HepG2 (cell line): Measurements from ENCODE around the gene ACSF3. TPM values are rescaled to one million over a fixed set of nuclear protein-coding genes. Genes with fewer than 3 reads are reported as not detected.

Source experiments
- AKAP8 ChIP-seq: sonication (generic); formaldehyde crosslinking; IDR thresholded peaks from 2 replicates; pipeline ENCODE4 v1.5.1; 2020; ENCODE audit warnings: mild to moderate bottlenecking, missing genetic modification reagents
- CREBL2 ChIP-seq: sonication (generic); formaldehyde crosslinking; IDR thresholded peaks from 2 replicates; pipeline ENCODE4 v1.8.1; 2023; ENCODE audit warnings: missing genetic modification reagents, mild to moderate bottlenecking, borderline replicate concordance
- DNMT3B ChIP-seq: conservative IDR thresholded peaks from 2 replicates; pipeline ENCODE4 v1.6.1; 2016; ENCODE audit warnings: missing biosample characterization, control low read depth
- DRAP1 ChIP-seq: IDR thresholded peaks from 2 replicates; pipeline ENCODE4 v1.6.1; 2016; ENCODE audit warnings: missing genetic modification reagents, missing compliant biosample characterization
- GTF2F1 ChIP-seq: fragments of 150-350 bp; IDR thresholded peaks from 2 replicates; pipeline ENCODE4 v1.6.1; 2014; ENCODE audit warnings: low read length
- ISX ChIP-seq: sonication (generic); formaldehyde crosslinking; conservative IDR thresholded peaks from 2 replicates; pipeline ENCODE4 v1.5.0; 2020; ENCODE audit warnings: missing genetic modification reagents
- KDM1A ChIP-seq: IDR thresholded peaks from 2 replicates; pipeline ENCODE4 v1.6.1; 2016; ENCODE audit warnings: missing compliant biosample characterization
- NFAT5 ChIP-seq: sonication (generic); formaldehyde crosslinking; IDR thresholded peaks from 2 replicates; pipeline ENCODE4 v1.4.0; 2020; ENCODE audit warnings: missing genetic modification reagents
- NR2F1 ChIP-seq, 2 experiments: fragments of 450-650 bp in 1 of 2; formaldehyde crosslinking in 1 of 2; IDR thresholded peaks; 2 replicates each; pipeline versions ENCODE4 v1.5.0 to v1.6.1; 2016 to 2020; ENCODE audit warnings: mild to moderate bottlenecking in 1 of 2, missing compliant biosample characterization in 1 of 2, missing genetic modification reagents in 1 of 2, moderate library complexity in 1 of 2
- POLR2G ChIP-seq: fragments of 200-400 bp; formaldehyde crosslinking; IDR thresholded peaks from 2 replicates; pipeline ENCODE4 v1.6.1; 2018; ENCODE audit warnings: mild to moderate bottlenecking, low read depth, low read length, moderate library complexity
- SIX1 ChIP-seq: sonication (generic); formaldehyde crosslinking; IDR thresholded peaks from 2 replicates; pipeline ENCODE4 v1.4.0; 2020; ENCODE audit warnings: missing genetic modification reagents, borderline replicate concordance
- SKI ChIP-seq: fragments of 450-650 bp; IDR thresholded peaks from one replicate; pipeline ENCODE4 v1.6.1; 2018; ENCODE audit warnings: mild to moderate bottlenecking; ENCODE audit not compliant: partially characterized antibody
- THAP7 ChIP-seq: sonication (generic); formaldehyde crosslinking; IDR thresholded peaks from 2 replicates; pipeline ENCODE4 v1.8.1; 2023; ENCODE audit warnings: mild to moderate bottlenecking, missing genetic modification reagents
- ZKSCAN5 ChIP-seq: sonication (generic); formaldehyde crosslinking; IDR thresholded peaks from 2 replicates; pipeline ENCODE4 v1.5.1; 2020; ENCODE audit warnings: mild to moderate bottlenecking, missing genetic modification reagents
- ZNF101 ChIP-seq: sonication (generic); formaldehyde crosslinking; IDR thresholded peaks from 2 replicates; pipeline ENCODE4 v1.4.0; 2020; ENCODE audit warnings: mild to moderate bottlenecking, low read depth, missing genetic modification reagents, borderline replicate concordance
- ZNF256 ChIP-seq: sonication (generic); formaldehyde crosslinking; conservative IDR thresholded peaks from 2 replicates; pipeline ENCODE4 v1.4.0; 2020; ENCODE audit warnings: missing genetic modification reagents
- ZNF317 ChIP-seq: sonication (generic); formaldehyde crosslinking; IDR thresholded peaks from 2 replicates; pipeline ENCODE4 v1.5.0; 2020; ENCODE audit warnings: mild to moderate bottlenecking, missing genetic modification reagents
- ZNF432 ChIP-seq: sonication (generic); formaldehyde crosslinking; IDR thresholded peaks from 2 replicates; pipeline ENCODE4 v1.5.0; 2020; ENCODE audit warnings: missing genetic modification reagents, mild to moderate bottlenecking, borderline replicate concordance
- ZNF552 ChIP-seq: sonication (generic); formaldehyde crosslinking; IDR thresholded peaks from 2 replicates; pipeline ENCODE4 v1.9.0; 2022; ENCODE audit warnings: missing genetic modification reagents, mild to moderate bottlenecking, borderline replicate concordance
- ZNF607 ChIP-seq: sonication (generic); formaldehyde crosslinking; IDR thresholded peaks from 2 replicates; pipeline ENCODE4 v1.5.1; 2020; ENCODE audit warnings: missing genetic modification reagents, mild to moderate bottlenecking, borderline replicate concordance
- ZNF674 ChIP-seq: sonication (generic); formaldehyde crosslinking; IDR thresholded peaks from 2 replicates; pipeline ENCODE4 v1.5.0; 2020; ENCODE audit warnings: low read depth, mild to moderate bottlenecking, missing genetic modification reagents
- ZNF710 ChIP-seq: sonication (generic); formaldehyde crosslinking; IDR thresholded peaks from 2 replicates; pipeline ENCODE4 v1.5.0; 2020; ENCODE audit warnings: mild to moderate bottlenecking, missing genetic modification reagents, borderline replicate concordance
- ZNF773 ChIP-seq: sonication (generic); formaldehyde crosslinking; IDR thresholded peaks from 2 replicates; pipeline ENCODE4 v1.4.0; 2020; ENCODE audit warnings: missing genetic modification reagents, borderline replicate concordance
- polyA plus RNA-seq, 8 experiments: library from polyadenylated mRNA; depleted of rRNA in 3 of 8; stranded (reverse) in 7 of 8; unstranded in 1 of 8; fragments of >200 nt; fragmentation: Illumina TruSeq in 4 of 8; extraction: Trizol in 4 of 8; gene quantifications; 2 replicates each; pipeline versions ENCODE4 v1.2.1 to v1.2.3, GENCODE V29; 2011 to 2016; ENCODE audit warnings: low read depth in 4 of 8, missing spikeins in 1 of 8, mixed read lengths in 1 of 8; ENCODE audit not compliant: insufficient read depth in 1 of 8
- total RNA-seq, 5 experiments: library from RNA; depleted of rRNA; stranded (reverse); fragments of >200 nt; fragmentation: Illumina TruSeq; extraction: Trizol; gene quantifications; 2 replicates each; pipeline ENCODE4 v1.2.3, GENCODE V29; 2016; ENCODE audit warnings: low read depth in 1 of 5

ACSF3 gene
- total and polyA plus RNA-seq, 2 of the 13 experiments (the other 11 are each of a cell fraction or from before 2014, with no cell fraction given) = 14.9 to 30.6 TPM

GRCh38 chr16:89183463-89183862 lies 89.8 kb downstream of the ACSF3 start (continued):
- TF ChIP-seq KDM1A (CRISPR knock-in tag) = no peak
- TF ChIP-seq DRAP1 (CRISPR knock-in tag) = no peak
- no peak for TF ChIP-seq NR2F1 (CRISPR knock-in tag; IDR thresholded peaks at IDR 0.05)
- no peak for TF ChIP-seq ZNF607 (CRISPR knock-in tag)
- no peak for TF ChIP-seq SKI
- TF ChIP-seq THAP7 (CRISPR knock-in tag) = no peak
- no peak for TF ChIP-seq AKAP8 (CRISPR knock-in tag)
- no peak for TF ChIP-seq ZNF674 (CRISPR knock-in tag)
- no peak for TF ChIP-seq POLR2G
- TF ChIP-seq ZNF432 = no peak
- TF ChIP-seq ZNF317 (CRISPR knock-in tag) = no peak
- no peak for TF ChIP-seq ZNF773 (CRISPR knock-in tag)
- no peak for TF ChIP-seq ZNF101 (CRISPR knock-in tag)
- no peak for TF ChIP-seq GTF2F1
- TF ChIP-seq ZNF710 (CRISPR knock-in tag) = no peak
- no peak for TF ChIP-seq CREBL2 (CRISPR knock-in tag)
- TF ChIP-seq NFAT5 (CRISPR knock-in tag) = no peak
- TF ChIP-seq ZKSCAN5 (CRISPR knock-in tag) = no peak
- no peak for TF ChIP-seq DNMT3B (CRISPR knock-in tag)
- TF ChIP-seq ZNF256 (CRISPR knock-in tag) = no peak
- no peak for TF ChIP-seq ZNF552 (CRISPR knock-in tag)
- TF ChIP-seq ISX (CRISPR knock-in tag) = no peak
- no peak for TF ChIP-seq SIX1 (CRISPR knock-in tag)
